GM18519 (cell line): ENCODE results near the gene GPR132.
"Not testable (repeated sequence)": the region's sequence is repeated elsewhere in the genome, so short reads cannot be mapped to it uniquely, and the experiment has no call there.

Experiments
- ATAC-seq: cut with Tn5 transposase; IDR thresholded peaks from one replicate; pipeline ENCODE4 v1.9.1; 2021; ENCODE audit warnings: mild to moderate bottlenecking, moderate library complexity; ENCODE audit not compliant: unreplicated experiment, low FRiP score

The GPR132 gene

GRCh38 chr14:105091517-105092170 is 26.4 kb upstream of the GPR132 start:
- ATAC-seq, result no peak

GRCh38 chr14:105091054-105091516 is 25.9 kb upstream of the GPR132 start:
- no peak for ATAC-seq

- no peak for ATAC-seq
Measured at GRCh38 chr14:105090493-105091053, 25.3 kb upstream of the GPR132 start.

GRCh38 chr14:105089746-105090492 is 24.7 kb upstream of the GPR132 start:
- no peak for ATAC-seq

- ATAC-seq, result no peak
Measured at GRCh38 chr14:105088812-105089745, 23.8 kb upstream of the GPR132 start.

- ATAC-seq, result no peak
Measured at GRCh38 chr14:105087963-105088811, 23.0 kb upstream of the GPR132 start.

GRCh38 chr14:105087308-105087962 is 22.2 kb upstream of the GPR132 start:
- no peak for ATAC-seq

GRCh38 chr14:105086833-105087307 is 21.6 kb upstream of the GPR132 start:
- peak; percentile 45 for ATAC-seq

- no peak for ATAC-seq
Measured at GRCh38 chr14:105085766-105086165, 20.5 kb upstream of the GPR132 start.

GRCh38 chr14:105084741-105085571 is 19.7 kb upstream of the GPR132 start:
- no peak for ATAC-seq

- no peak for ATAC-seq
Measured at GRCh38 chr14:105083926-105084685, 18.9 kb upstream of the GPR132 start.

- ATAC-seq, result no peak
Measured at GRCh38 chr14:105082703-105083102, 17.5 kb upstream of the GPR132 start.

GRCh38 chr14:105081473-105081872 is 16.2 kb upstream of the GPR132 start:
- not testable (repeated sequence) for ATAC-seq

- ATAC-seq, result no peak
Measured at GRCh38 chr14:105080161-105080560, 14.9 kb upstream of the GPR132 start.

- no peak for ATAC-seq
Measured at GRCh38 chr14:105078294-105078693, 13.1 kb upstream of the GPR132 start.

GRCh38 chr14:105077649-105077995 is 12.4 kb upstream of the GPR132 start:
- ATAC-seq, result no peak

GRCh38 chr14:105076805-105077648 is 11.8 kb upstream of the GPR132 start:
- ATAC-seq, result no peak
